Tibial artery (tissue), 4 donors: ENCODE measurements around the gene OLIG1.

Experiments used
- DNase-seq, 2 donors: peaks; one replicate each; pipeline ENCODE4 v3.0.0-alpha.2; 2019
- H3K27ac ChIP-seq, 2 donors: fragments of 200-600 bp; sonication (generic) in 1 of 2; 1 replicate in 1 of 2; 2 replicates in 1 of 2; pipeline ENCODE4 v1.5.1; 2018 to 2019; ENCODE audit warnings: mild to moderate bottlenecking in 1 of 2
- H3K27me3 ChIP-seq, 2 donors: fragments of 200-600 bp; sonication (generic) in 1 of 2; one replicate each; pipeline versions ENCODE4 v1.5.1 to v1.6.0; 2016 to 2019
- H3K36me3 ChIP-seq, 3 donors: fragments of 200-600 bp; sonication (generic) in 2 of 3; one replicate each; pipeline ENCODE4 v1.5.1; 2016 to 2019; ENCODE audit warnings: mild to moderate bottlenecking in 2 of 3
- H3K4me1 ChIP-seq, 4 donors: fragments of 200-600 bp; sonication (generic) in 2 of 4; 1 replicate in 3 of 4; 2 replicates in 1 of 4; pipeline ENCODE4 v1.5.1; 2016 to 2019
- H3K4me3 ChIP-seq, 2 donors: fragments of 200-600 bp; sonication (generic) in 1 of 2; 1 replicate in 1 of 2; 2 replicates in 1 of 2; pipeline ENCODE4 v1.5.1; 2018 to 2019; ENCODE audit warnings: mild to moderate bottlenecking in 2 of 2
- H3K9me3 ChIP-seq, 3 donors: fragments of 200-600 bp; sonication (generic) in 1 of 3; one replicate each; pipeline ENCODE4 v1.5.1; 2016 to 2019
- CTCF ChIP-seq, 2 experiments: fragments of 200-600 bp in 1 of 2; fragments of 450-650 bp in 1 of 2; IDR thresholded peaks; one replicate each; pipeline ENCODE4 v1.5.1; 2017 to 2019; ENCODE audit warnings: antibody characterized with exemption in 2 of 2, mild to moderate bottlenecking in 1 of 2, moderate library complexity in 1 of 2
- intact Hi-C: fragments of 100-400 bp; cut with DNase I; formaldehyde crosslinking; loops from one replicate; pipeline ENCODE4 v1.15.0; 2023; ENCODE audit warnings: low total_unique reads

OLIG1 gene

GRCh38 chr21:33070998-33071769 lies 1.2 kb downstream of the OLIG1 start:
- Histone ChIP-seq H3K9me3 (peaks cover 6 to 8% (median 8%) of the 10 kb centered on the region in 3 donors), H3K4me1 (peaks cover 0 to 26% (median 22%) of the 10 kb centered on the region in 4 donors), H3K27ac (no peak overlapping the region), H3K36me3 (no peaks in the 10 kb centered on the region), H3K4me3 (peak overlapping the region; percentile 18 to 40), H3K27me3 (peaks cover 0 to 89% of the 10 kb centered on the region in 2 donors)
- TF ChIP-seq CTCF (IDR thresholded peaks at IDR 0.05): no peak
- intact Hi-C loops: no loop called here
- no peak for DNase-seq

- peak overlapping the region; percentile 18 to 40 for H3K4me3 ChIP-seq
- H3K36me3 ChIP-seq: no peaks in the 10 kb centered on the region
- intact Hi-C loops: no loop called here
- peaks cover 6 to 8% (median 8%) of the 10 kb centered on the region in 3 donors for H3K9me3 ChIP-seq
- peaks cover 0 to 92% of the 10 kb centered on the region in 2 donors for H3K27me3 ChIP-seq
- TF ChIP-seq CTCF (IDR thresholded peaks at IDR 0.05): no peak
- H3K27ac ChIP-seq: no peak overlapping the region
- peaks cover 0 to 26% (median 22%) of the 10 kb centered on the region in 4 donors for H3K4me1 ChIP-seq
- no peak for DNase-seq
Observed at GRCh38 chr21:33071770-33072306, 1.9 kb downstream of the OLIG1 start.

- intact Hi-C loops: no loop called here
Observed at GRCh38 chr21:33073636-33074035, 3.7 kb downstream of the OLIG1 start.

GRCh38 chr21:33075128-33075527 lies 5.2 kb downstream of the OLIG1 start:
- no peak for TF ChIP-seq CTCF (IDR thresholded peaks at IDR 0.05)
- H3K4me1 ChIP-seq: peaks cover 0 to 21% (median 18%) of the 10 kb centered on the region in 4 donors
- no peak overlapping the region for H3K4me3 ChIP-seq
- peaks cover 0 to 76% of the 10 kb centered on the region in 2 donors for H3K27me3 ChIP-seq
- H3K27ac ChIP-seq: no peak overlapping the region
- intact Hi-C loops: no loop called here
- no peaks in the 10 kb centered on the region for H3K36me3 ChIP-seq
- H3K9me3 ChIP-seq: no peaks in the 10 kb centered on the region
- DNase-seq: no peak

More at GRCh38 chr21:33073636-33074035, 3.7 kb downstream of the OLIG1 start:
- Histone ChIP-seq H3K4me1 (peaks cover 0 to 26% (median 22%) of the 10 kb centered on the region in 4 donors), H3K9me3 (peaks cover 6 to 8% (median 8%) of the 10 kb centered on the region in 3 donors), H3K4me3 (no peak overlapping the region), H3K36me3 (no peaks in the 10 kb centered on the region), H3K27ac (no peak overlapping the region), H3K27me3 (peaks cover 0 to 89% of the 10 kb centered on the region in 2 donors)
- DNase-seq: no peak
- no peak for TF ChIP-seq CTCF (IDR thresholded peaks at IDR 0.05)

- no peak for TF ChIP-seq CTCF (IDR thresholded peaks at IDR 0.05)
- peaks cover 0 to 15% (median 14%) of the 10 kb centered on the region in 4 donors for H3K4me1 ChIP-seq
- no peaks in the 10 kb centered on the region for H3K9me3 ChIP-seq
- intact Hi-C loops: no loop called here
- no peak overlapping the region for H3K27ac ChIP-seq
- H3K4me3 ChIP-seq: no peak overlapping the region
- H3K36me3 ChIP-seq: no peaks in the 10 kb centered on the region
- H3K27me3 ChIP-seq: peaks cover 0 to 70% of the 10 kb centered on the region in 2 donors
- no peak for DNase-seq
Observed at GRCh38 chr21:33075596-33076195, 5.8 kb downstream of the OLIG1 start.
